Suprapubic skin (tissue), 3 donors: ENCODE measurements around the gene FLT3LG.

Source experiments
- CTCF ChIP-seq, 2 donors: fragments of 200-600 bp in 1 of 2; fragments of 450-650 bp in 1 of 2; sonication (generic) in 1 of 2; IDR thresholded peaks; one replicate each; pipeline ENCODE4 v1.5.1; 2016 to 2019; ENCODE audit warnings: antibody characterized with exemption in 2 of 2, mild to moderate bottlenecking in 1 of 2, moderate library complexity in 1 of 2
- EP300 ChIP-seq: sonication (generic); formaldehyde crosslinking; IDR thresholded peaks from one replicate; pipeline ENCODE4 v1.6.1; 2017; ENCODE audit warnings: antibody characterized with exemption

DNA sequence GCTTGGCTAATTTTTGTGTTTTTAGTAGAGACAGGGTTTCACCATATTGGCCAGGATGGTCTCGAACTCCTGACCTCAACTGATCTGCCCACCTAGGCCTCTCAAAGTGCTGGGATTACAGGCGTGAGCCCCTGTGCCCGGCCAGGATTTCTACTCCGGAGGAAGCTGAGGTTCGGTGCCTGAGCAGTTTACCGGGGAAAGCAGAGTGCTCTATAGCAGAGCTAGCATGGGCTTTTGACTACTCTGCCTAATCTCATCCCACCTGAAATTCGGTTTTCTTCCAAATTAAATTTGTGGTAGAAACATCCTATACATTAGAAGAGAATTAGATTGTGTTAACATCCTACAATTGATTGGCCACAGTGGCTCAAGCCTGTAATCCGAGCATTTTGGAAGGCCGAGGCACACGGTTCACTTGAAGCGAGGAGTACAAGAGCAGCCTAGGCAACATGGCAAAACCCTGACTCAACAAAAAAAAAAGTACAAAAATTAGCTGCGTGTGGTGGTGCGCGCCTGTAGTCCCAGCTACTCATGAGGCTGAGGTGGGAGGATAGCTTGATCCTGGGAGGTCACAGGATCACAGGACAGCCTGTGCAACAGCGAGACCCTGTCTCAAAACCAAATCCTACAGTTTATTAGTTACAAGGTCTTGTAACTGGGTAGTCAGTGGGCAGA is 15.0 kb downstream of the FLT3LG start:
- no peak for TF ChIP-seq CTCF (IDR thresholded peaks at IDR 0.05)
- TF ChIP-seq EP300 = no peak
